ENCODE data around the gene ASCL2.
"Not testable (repeated sequence)": the region's sequence is repeated elsewhere in the genome, so short reads cannot be mapped to it uniquely, and the experiment has no call there.

Gene ASCL2

DNA sequence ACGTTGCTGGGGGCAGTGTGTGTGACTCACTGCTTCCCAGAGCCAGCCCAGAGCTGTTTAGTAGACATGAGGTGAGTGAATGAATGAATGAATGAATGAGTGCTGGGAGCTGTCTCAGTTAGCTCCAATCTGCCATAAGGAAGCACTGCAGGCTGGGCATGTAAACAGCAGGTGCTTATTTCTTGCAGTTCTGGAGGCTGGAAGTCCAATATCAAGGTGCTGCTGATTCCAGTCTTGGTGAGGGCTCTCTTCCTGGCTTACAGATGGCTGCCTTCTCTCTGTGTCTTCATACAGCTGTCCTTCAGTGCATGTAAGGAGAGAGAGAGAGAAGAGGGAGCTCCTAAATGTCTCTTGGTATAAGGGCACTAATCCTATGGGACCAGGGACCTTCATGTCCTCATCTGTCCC lies 27.2 kb upstream of the ASCL2 start:
- DNase-seq (ENCODE audit: low spot score): no peak

DNA sequence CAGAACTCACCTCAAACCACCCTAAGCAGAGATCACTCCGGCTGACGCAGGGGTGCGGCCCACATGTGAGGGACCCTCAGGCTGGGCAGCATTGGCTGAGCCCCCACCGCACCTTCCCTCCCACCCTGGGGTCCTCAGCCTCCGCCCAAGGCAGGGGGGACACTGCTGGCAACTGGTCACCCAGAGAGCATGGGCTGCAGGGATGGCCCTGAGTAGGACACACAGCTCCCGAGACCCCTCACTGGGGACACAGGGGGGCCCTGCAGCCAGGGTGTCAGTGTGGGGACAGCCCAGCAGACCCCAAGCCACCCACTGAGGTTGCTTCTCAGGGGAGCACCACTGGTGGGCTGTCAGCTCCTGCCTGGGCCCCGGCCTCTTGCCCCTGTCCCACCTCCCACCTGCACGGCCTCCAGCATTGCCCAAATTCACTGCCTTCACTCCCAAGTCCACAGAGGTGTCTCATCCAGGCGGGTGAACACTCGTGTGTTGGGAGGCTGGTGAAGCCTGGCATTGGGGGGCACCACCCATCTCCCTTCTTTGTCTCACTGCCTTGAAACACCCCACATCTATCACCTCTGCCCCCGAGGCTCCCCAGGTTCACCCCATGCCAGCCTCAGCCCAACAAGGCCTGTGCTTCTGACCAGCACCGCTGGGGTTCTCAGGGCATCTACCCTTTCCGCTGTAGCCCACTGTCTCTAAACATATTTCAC lies 26.7 kb upstream of the ASCL2 start:
- DNase-seq (ENCODE audit: low spot score): no peak

DNA sequence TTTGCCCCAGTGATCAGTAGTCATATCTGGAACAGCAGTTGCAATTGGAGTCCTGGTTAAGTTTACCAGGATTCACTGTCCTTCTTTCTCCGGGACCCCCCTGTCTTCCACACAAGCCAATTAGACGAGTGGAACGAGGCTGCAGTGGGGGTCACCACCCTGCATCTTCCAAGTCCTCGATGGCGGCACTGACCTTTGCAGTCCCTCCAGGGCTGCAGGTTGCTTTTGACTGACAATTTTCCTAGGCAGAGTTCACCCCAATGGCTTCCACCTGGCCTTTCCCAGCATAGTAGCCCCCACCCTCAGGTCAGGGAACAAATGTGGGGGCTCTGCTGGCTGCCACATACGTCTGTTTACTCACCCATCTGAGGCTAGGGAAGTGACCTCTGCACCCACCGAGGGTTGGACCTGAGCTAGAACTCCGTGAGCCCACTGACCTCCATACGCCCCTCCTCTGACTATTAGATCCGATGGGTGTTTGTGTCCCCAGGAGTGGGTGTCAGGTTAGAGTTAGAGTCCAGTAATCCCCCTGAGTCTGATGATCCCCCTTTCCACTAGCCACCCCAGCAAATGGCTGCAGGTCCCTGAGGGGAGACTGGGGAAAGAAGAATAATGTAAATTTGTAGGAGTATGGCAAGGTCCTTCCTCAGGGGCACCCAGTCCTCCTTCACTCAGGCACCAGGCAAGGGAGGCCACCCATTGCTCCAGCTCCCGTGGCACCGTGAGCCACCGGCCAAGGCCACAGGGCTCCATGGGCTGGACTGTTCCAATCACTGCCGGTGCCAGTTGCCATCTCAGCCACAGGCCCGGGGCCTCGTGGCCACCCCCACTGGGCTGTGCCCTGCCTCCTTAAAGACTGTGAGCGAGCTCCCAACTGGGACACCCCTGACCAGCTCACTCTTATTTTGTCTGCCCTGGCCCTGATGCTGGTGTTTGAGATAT lies 25.9 kb upstream of the ASCL2 start:
- DNase-seq (ENCODE audit: low spot score): no peak

DNA sequence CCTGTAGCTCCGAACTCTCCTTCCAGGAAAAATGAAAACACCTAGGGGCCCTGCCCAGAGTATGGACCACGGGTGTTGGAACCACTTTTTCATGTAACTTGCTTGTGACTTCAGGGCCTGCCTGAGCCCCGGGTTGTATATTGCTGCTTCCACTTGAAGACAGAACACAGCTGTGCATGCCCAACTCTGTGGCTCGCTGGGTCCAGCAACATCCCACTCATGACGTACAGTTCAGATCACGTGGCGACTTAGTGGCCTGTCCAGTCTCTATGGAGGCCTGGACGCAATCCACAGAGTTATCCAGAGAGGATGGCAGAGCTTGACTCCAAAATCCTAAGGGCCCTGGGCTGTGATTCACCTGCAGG lies 24.5 kb upstream of the ASCL2 start:
- DNase-seq (ENCODE audit: low spot score): no peak

DNA sequence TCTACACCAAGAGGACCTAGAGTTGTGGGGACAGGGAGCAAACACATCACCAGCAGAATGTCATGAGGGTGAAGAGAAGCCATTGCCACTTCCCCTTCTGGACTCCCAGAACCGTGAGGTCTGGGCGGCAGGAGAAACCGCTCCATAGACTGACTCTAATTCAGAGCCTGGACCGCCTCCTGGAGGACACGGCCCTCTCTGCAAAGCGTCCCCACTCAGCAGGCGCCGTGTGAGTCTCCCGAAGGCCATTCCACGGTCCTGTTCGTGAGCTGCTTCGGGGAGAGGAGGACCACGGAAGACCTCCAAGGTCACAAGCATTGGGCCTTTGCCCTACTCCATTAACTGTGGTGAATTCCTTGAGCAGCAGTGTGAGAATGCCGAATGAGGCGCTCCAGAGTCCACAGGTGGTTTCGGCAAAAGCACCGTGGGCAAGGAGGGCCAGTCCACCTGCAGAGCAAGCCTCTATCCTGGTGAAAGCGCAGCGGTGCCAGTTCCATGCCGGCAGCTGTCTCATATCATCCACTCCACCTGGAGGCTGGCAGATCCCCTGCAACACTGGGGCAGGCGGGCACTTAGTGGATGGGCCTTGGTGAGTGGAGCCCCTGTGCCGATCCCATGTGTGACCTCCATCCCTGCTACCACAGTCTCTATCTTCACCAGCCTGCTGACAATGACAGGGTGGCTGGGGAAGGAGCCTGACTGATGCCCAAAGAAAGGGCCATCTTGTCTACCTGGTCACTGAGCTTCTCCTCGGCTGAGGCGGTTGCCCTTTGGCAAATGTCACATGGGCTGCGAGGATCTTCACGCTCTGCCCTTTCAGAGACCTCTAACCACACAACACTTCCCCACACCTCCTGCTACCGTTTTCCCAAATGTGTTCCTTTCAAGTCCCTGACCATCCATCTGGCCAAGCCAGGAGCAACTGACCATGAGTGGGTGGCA lies 23.9 kb upstream of the ASCL2 start:
- no peak for DNase-seq (ENCODE audit: low spot score)

DNA sequence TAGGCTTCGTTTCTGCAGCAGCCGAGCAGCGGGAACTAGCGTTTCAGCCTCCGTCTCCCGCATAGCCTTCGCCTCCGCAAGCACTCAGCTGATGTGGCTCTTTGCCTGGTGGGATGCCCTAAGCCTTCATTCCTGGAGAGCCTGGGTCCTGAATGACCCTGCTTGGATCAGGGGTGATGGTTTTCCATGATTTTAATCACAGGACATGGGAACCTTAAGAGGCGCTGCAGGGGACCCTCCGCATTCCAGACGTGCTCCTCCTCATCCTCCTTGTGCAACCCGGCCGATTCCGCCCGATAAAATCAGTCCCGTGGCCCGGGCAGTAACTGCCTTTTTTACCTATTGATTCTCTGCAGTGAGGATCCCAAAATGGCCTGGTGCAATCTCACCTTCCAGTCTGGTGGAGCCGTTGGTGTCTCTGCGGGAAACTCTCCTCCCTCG lies 23.2 kb upstream of the ASCL2 start:
- no peak for DNase-seq (ENCODE audit: low spot score)

DNA sequence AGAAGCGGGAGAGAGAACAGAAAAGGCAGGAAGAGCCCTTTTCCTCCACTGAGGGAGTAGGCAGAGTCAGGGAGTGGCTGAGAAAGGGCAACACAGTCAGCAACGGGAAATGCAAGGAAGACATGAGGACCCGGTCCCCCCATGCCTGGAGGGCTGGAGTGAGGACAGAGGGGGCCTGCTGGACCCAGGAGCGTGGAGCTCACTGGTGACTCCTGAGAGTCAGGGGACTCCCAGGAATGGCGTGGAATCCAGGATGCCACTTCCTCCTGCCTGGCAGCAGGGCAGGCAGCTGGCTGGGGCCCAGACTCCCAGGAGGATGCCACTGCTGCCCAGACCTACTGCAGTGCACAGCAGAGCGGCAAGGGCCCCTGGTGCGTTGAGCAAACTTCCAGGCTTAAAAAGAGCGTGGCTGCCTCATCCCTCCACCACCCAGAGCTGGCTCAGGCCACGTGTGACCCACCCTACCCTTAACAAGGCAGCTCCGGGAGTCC lies 20.0 kb upstream of the ASCL2 start:
- DNase-seq (ENCODE audit: low spot score): no peak

DNA sequence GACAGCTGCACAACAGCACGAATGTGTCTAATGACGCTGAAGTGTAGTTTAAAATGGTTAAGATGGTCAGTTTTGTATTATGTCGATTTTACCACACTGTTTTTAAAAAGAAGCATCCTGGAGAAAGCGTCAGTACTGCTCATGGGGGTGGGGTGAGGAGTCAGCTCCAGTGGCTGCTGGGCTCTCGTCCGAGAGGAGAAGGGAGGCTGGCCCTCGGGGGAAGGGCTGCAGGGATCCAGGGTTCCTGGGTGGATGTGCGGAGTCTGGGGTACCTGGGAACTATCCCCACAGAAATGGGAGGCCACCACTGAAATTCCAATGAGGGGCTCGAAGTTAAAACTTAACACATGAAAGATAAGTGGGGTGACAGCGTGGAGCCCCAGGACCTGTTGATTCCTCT lies 19.5 kb upstream of the ASCL2 start:
- DNase-seq (ENCODE audit: low spot score): no peak

DNA sequence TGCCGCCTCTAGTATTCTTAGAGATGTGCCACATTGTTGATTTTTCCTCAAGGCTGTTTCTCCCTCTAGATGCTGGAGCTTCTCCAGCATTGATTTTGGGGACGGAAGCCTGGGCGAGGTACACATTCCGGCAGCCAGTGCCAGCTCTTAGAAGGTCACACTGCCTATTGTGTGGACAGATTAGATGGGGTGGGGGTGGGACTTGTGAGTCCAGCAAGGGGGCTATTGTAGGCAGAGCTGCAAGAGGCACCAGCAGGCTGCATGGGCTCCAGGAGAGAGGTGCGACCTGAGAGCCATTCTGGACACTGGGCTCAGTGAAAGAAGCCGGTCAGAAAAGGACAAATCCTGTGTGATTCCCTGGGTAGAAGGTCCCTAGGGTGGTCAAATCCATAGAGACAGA lies 19.0 kb upstream of the ASCL2 start:
- DNase-seq (ENCODE audit: low spot score): no peak

DNA sequence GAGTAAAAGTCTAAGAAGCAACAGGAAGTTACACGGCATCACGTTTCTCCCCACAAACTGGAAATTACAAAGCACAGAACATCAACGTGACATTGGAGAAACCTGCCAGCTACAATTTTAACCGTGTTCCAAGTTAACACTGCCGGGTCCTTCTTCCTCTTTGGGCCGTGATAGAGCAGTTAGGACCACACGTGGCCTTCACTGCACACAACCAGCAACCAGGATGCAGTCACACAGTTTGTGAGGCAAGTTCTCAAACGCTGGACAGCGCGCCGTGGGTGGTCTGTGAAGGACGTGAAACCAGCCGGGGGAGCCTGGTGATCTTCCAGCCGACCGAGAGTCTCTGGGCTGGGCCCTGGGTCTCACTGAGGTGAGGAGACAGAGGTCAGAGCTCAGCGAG lies 16.7 kb upstream of the ASCL2 start:
- DNase-seq (ENCODE audit: low spot score): no peak

DNA sequence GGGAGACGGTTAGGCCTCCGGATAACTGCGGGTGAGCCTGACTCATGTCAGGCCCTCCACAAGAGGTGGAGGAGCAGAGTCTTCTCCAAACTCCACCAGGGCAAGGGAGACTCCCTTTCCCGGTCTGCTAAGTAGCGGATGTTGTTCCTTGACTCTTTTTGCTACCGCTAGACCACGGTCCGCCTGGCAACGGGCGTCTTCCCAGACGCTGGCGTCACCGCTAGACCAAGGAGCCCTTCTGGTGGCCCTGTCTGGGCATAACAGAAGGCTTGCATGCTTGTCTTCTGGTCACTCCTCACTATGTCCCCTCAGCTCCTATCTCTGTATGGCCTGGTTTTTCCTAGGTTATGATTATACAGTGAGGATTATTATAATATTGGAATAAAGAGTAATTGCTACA lies 16.0 kb upstream of the ASCL2 start:
- not testable (repeated sequence) for DNase-seq (ENCODE audit: low spot score)

DNA sequence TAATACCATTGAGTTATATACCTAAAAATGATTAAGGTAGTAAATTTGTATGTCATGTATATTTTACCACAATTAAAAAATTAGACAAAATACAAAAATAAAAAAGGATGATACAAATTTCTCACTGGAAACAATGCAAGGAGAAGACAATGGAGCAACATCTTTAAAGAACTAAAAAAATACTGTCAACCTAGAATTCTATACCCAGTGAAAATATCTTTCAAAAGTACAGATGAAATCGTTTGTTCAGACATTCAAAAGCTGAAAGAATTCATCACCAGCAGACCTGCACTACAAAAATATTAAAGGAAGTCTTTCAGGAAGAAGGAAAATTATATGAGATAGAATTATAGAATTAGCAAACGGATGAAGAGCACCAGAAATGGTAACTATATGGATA lies 9.8 kb upstream of the ASCL2 start:
- no peak for DNase-seq (ENCODE audit: low spot score)

DNA sequence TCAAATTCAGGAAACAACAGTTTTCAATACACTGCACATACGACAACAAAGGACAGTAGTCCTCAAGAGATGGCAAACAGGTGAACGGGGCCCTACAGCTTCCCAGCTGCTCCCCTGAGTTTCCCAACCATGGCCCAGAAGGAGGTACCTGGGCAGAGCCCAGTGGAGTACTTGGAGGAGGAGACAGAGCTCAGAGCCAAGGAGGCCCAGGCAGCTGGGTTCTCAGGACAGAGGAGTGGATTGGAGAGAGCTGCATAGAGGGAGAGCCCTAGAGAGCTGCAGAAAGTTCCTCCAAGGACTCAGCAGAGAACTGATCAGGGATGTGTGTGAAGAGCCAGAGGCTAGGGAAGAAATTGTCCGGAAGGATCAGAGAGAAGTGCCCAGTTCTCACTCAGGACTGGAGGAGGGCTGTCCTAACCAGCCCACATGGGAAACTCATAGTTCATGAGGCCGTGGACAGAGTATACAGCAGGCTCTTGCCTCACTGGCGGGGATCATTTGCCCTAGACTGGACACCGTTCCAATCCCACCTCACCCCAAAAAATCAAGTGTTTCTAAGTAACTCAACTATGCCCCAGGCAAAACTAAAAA lies 7.6 kb upstream of the ASCL2 start:
- DNase-seq (ENCODE audit: low spot score): no peak

DNA sequence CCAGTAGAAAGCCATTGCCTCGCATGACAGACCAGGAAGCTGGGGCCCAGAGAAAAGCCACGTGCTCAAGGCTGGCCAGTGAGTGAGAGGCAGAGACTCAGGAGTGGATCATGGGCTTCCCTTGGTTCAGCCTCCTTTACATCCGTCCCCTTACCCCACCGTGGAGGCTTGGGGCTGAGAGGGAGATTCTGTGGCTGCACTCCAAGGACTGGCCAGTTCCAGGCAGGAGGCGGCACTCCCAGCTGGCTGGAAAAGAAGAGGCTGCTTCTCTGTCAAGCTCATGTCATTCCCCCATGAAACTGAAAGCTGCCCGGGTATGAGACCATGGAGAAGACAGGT lies 6.6 kb upstream of the ASCL2 start:
- DNase-seq (ENCODE audit: low spot score): no peak

DNA sequence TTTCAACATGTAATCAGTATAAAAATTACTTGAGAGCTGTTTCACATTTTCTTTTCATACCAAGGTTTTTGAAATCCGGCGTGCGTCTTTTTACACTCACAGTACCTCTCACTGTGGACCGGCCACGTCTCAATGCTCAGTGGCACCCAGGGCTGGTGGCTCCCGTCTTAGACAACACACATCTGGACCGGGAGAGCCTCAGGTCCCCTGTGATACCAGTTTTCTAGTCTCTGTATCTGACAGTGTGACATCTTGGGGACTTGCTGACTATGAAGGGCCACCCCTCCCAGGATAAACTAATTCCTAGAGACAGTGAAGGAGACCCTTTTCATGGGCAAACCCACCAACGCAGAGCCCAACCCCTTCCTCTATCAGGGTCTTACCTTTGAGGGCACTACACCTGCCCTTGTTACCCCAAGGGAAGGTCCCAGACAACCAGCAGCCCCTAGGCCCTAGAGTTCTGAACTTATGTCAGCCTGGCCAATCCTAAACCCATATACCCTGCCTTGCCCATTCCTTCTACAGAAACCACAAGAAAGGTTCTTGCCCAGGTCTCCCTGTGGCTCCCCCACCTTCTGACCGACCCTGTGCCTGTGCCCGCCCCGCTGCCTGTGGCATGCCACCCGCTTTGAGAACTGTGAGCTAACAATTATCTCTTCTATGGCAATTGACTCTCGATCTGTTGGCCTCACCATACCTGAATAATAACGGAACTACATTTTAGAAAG lies 6.1 kb upstream of the ASCL2 start:
- DNase-seq (ENCODE audit: low spot score): no peak

DNA sequence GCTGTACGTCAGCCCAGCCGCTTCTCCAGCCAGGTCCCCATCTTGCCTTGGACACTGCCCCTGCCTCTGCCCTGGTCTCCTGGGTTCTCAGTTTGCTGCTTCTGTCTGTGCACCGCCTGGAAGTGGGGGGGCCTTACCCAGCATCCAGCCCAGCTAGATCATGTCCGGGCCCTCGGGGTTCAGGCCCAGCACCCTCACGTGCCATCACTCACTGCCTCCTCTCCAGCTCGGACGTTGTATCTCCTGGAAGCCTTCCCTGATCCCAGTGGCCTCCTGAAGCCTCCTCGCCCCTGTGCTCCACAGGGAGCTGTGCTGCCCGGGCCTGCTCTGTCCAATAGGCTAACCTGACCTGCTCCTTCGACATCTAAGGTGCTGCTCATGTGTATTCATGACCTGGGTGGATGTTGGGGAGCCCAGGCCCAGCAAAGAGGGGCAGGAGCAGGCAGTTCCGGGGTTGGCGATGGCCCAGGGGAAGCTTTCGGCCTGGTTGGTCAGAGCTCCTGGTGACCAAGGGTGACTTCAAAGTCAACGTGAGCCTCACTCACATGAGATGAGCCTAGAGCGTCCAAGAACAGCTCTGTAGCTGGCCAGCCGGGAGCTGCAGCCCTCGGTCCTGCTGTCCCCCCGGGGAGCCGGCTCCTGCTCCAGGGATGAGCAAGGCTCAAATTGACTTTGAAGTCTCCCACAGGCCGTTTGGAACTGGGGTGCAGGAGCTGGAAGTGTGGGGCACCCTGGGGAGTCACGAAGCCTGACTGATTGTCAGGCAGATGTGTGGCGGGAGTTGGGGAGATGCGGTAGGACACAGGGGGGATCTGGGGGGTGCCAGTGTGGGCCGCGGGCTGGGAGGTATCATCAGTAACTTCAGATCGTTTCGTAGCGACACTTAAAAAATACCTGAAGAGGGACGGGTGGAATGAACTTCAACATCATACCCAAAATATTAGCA lies 5.2 kb upstream of the ASCL2 start:
- no peak for DNase-seq (ENCODE audit: low spot score)

DNA sequence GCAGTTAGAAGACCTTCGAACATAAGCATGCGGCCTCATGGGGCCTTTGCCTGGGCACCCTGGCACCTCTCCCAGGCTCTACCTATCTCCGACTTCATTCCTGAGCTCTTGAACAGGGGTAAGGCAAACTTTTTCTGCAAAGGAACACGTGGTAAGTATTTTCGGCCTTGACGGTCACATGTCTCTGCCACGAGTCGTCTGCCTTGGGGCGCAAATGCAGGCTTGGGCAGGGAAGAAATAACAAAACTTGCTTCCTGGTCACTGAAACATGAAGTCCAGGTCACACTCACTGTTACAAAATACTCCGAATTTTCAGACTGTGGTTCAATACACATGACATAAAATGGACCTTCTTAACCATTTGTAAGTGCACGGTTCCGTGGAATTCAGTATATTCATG lies 3.4 kb upstream of the ASCL2 start:
- no peak for DNase-seq (ENCODE audit: low spot score)

DNA sequence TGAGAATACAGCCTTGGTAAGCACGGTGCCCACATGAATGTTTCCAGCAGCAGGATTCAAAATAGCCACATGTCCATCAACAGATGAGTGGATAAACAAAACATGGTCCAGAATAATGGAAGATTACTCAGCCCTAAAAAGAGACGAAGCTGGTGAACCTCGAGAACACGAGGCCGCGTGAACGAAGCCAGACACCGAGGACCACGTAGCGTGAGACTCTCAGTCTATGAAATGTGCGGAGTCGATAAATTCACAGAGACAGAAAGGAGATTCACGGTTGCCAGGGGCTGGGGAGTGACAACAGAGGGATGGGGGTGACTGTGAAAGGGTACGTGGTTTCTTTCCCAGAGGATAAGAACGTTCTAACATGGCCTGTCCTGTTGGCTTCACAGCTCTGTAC lies 2.9 kb upstream of the ASCL2 start:
- no peak for DNase-seq (ENCODE audit: low spot score)

DNA sequence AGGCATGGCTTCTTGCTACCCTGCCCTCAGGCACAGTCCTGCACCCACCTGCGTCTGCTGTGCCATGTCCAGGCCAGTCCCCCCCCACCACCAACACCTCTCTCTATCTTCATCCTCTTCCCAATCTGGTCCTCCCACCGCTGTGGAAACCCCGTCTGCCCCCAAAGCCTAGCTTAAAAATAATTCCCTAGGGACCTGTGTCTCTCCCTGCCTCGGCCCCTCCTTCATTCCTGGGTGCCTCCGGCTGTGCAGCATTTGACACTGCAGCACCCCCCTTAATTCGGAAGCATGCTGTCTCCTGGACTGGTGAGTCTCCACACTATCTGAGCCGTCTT lies 2.5 kb upstream of the ASCL2 start:
- no peak for DNase-seq (ENCODE audit: low spot score)

DNA sequence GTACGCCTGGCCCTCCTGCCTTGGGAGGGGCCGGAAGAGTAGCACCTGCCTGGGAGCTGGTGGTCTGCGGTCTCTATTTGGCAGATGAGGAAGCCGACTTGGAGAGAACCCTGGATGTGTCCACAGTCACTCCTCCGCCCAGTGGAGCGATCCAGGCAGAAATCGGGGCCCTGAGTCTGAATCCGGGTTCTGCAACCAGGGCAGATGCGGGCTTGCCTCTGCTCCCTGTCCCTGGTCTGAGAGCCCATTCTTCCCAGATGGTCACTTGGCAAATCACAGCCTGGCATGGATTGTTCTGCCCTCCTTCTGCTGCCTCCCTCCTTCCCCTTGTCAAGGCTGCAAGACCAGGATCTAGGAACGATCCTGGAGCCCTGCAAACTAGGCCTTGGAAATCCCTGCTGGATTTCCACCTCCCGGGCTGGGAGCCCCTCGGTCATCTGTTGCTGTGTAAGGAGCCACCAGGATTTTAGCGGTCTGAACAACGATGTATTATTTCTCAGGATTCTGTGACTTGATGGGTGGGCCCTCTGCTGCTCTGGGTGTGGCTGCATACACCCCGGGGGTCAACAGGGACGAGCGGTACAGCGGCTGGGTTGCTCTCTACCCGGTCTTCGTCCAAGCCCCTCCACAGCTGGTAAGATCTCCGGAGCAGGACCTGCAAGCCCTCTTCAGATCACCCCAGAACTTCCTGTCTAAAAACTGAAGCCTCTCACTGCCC lies 2.0 kb upstream of the ASCL2 start:
- no peak for DNase-seq (ENCODE audit: low spot score)
